Activated CD4-positive, CD25-positive, alpha-beta regulatory T cell (primary cell): Measurements from ENCODE around the gene SLC51B.
"Not testable (repeated sequence)": the region's sequence is repeated elsewhere in the genome, so short reads cannot be mapped to it uniquely, and the experiment has no call there.

ENCODE experiments used
- DNase-seq, 4 experiments: peaks; one replicate each; lab custom pipeline; 2025; lab: John Stamatoyannopoulos, UW

SLC51B gene

DNA sequence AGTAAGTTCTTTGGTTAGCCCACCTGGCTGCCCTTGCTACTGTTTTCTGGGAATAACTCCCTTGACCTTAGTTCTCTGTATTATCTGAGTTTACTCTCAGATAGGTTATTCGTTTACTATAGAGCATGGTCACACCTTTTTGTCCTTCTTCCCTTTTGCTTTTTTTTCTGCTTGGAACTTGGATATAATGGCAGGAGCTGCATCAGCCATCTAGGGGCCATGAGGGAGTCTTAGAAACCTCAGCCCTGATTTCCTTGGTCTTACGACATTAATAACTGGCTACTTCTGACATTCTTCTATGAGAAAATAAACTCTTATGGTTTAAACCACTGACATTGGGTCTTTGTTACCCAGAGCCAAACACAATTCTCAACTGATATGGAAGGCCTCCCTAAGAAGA is 3.4 kb upstream of the SLC51B start:
- DNase-seq: no peak

DNA sequence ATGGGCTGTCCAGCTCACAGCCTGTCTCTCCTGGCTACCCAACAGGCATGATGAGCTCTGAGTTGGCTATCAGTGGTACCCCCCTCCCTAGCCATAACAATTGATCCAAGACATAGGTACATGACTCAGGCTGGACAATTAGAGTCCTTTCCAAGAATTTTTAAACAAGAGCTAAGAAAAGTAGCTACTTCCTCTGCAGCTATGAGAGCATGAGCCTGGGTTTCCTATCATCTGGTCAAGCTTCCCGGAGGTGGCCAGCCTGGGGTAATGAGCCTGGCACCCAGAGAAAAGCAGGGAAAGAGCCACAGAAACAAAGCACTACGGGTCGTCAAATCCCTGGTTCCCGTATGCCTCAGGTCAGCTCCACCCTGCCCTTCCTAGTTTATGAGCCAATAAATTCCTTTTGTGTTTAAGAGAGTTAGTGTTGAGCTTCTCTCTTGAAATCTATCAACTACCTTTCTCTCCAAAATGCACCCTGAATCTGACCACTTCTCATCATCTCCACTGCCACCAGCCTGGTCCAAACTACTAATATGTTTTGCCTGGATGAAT is 2.3 kb upstream of the SLC51B start:
- no peak for DNase-seq

DNA sequence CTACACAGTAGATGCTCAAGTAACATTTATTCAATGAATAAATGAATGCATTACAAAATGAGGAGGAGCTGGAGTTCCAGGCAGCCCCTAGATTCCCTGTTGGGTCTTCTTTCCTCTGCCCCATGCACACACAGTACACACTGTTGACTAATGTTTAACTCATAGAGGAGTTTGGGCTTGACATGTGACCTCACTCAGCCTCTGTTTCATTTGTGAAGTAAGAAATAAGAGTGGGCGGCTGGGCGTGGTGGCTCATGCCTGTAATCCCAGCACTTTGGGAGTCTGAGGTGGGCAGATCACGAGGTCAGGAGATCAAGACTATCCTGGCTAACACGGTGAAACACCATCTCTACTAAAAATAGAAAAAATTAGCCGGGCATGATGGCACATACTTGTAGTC is 969 bp upstream of the SLC51B start:
- DNase-seq: not testable (repeated sequence)

DNA sequence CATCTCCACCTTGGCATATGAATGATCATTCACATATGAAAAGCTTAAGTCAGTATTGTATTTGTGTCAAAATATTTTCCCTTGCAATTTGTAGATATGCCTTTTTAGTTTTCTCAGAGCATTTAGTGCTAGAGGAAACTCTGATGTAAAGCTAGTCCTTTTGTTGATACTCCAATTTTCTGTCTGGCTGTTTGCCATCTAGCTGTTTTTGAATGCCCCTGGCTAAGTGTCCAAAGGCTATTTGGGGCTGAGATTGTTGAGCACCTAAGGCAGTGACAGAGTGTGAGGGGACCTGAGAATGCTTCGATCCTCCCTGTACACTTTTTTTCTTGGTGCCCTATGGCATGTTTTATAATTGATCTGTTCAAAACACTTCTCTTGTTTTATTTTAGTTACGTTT is 3.1 kb downstream of the SLC51B start:
- no peak for DNase-seq

DNA sequence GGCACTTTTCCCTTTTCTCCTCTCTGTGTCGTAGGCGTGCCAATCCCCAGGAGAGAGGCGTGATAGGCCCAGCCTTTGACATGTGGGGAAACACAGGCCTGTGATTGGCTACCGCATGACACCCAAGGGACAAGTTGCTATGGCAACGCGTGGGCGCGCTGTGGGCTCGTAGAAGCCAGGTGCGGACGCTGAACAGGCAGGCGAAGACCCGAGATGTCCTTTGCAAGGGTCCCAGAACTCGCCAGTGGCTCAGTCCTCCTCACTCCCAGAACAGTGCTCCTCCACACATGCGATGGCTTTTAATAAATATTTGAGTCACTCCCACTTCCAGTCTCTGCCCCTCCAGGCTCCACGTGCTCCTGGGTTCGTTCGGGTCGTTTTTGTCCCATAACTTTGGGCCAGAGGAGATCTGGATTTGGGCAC is 4.2 kb downstream of the SLC51B start:
- peak; percentile 61 to 74 (median 65) for DNase-seq

DNA sequence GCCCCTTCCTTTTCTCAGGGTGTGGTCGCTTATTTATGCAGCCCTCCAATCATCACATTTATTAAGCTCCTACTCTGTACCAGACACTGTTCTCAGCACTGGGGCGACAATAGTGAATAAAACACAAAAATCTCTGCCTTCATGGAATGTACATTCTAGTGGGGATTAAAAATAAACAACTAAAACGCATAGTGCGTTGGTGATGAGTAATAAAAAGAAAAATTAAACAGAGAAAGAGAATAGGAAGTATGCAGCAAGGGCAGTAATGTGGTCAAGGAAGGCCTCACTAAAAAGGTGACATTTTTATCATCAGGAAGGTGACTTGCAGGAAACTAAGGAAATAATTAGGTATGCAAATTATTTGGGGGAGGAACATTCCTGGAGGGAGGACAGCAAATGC is 5.1 kb downstream of the SLC51B start:
- no peak for DNase-seq

DNA sequence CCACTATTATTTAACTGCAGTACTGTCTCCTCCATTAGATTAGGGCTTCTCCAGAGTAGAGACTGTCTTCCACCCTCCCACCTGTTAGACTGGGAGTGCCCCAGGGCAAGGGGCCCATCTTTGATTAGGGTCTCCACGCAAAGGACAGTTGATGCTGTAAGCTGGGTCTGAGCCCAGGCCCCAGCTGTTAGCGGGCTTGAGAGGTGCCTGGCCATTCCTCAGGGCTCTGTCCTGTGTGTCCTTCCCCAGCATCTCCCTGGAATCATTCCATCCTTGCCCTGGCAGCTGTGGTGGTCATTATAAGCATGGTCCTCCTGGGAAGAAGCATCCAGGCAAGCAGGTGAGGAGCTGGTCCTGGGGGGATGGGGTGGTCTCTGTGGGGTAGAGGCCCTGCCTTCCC is 6.1 kb downstream of the SLC51B start:
- no peak for DNase-seq

DNA sequence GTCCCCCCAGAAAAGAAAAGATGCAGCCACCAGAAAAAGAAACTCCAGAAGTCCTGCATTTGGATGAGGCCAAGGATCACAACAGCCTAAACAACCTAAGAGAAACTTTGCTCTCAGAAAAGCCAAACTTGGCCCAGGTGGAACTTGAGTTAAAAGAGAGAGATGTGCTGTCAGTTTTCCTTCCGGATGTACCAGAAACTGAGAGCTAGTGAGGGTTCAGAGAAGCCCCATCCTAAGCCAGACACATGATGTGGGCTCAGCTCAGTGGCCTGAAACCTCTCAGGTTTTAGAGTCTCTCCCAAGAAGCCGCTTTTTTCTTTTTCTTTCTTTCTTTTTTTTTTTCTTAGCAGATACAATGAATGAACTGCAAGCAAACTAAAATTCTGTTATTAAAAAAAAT is 7.8 kb downstream of the SLC51B start:
- no peak for DNase-seq

DNA sequence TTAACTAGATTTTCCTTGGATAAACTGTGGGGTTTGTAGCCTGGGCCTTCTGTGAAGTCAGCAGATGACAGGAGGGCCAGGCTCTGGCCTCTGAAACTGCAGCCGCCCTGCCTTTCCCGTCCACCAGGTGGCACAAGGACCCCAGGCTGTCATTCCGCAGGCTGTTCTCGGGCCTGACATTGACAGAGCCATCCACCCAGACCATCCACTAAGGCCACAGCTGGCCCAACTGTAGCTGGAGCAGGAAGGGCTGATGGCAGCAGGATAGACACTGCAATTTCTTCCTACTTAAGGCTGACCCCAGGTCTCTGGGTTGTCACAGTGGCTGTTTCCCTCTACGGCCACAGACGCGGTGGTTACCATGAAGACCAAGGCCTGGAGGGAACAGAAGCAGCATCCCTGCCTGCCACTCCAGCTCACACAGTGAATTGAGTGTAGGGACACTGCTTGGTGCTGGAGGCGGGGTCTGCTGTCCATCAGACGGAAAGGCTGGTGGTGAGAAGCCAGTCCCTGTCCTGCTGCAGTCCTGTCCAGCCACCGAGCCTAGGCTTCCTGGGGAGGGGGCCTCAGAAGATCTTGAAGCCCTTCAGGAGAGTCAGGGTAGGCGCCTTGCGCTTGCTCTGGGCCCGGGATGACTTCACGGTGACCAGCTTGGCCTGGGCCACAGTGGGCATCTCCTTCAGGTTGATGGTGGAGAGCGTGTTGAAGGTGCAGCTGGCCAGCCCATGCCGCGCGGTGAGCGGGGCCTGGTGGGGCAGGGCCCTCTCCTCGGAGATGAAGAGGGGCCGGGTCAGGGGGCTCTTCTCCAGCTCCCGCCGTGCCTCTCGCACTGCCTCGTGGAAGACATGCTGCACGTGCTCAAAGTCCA is 9.4 kb downstream of the SLC51B start:
- peak in 3 of 4 experiments; percentile 8 to 15 (median 14) for DNase-seq

DNA sequence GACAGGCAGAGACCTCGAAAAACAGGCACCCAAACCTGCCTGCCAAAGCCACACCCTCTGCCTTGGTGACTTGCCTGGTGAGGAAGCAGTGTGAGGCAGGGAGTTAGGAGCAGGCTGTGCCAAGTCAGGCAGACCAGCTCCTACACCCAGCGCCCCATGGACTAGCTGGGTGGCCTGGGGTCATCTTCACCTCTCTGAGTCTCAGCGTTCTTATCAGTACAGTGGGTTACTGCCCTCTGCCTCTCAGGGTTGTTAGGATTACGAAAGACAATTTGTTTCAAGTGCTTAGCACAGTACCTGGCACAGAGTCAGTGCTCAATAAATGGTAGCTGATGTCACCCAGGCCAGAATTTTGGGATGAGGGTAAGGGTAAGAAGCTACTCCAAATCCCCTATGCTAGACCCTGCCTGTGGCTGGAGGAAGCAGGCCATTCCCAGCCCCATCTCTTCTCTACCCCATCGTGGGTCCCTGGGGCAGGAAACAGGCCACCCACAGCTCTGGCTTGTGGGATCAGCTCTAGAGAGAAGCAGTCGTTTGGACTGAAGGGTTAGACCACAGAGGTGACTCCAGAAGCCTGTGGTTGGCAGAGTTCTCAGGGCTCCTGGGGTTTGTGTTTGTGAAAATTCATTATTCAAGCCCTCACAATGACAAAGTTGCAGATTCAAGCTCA is 10.1 kb downstream of the SLC51B start:
- DNase-seq: no peak

DNA sequence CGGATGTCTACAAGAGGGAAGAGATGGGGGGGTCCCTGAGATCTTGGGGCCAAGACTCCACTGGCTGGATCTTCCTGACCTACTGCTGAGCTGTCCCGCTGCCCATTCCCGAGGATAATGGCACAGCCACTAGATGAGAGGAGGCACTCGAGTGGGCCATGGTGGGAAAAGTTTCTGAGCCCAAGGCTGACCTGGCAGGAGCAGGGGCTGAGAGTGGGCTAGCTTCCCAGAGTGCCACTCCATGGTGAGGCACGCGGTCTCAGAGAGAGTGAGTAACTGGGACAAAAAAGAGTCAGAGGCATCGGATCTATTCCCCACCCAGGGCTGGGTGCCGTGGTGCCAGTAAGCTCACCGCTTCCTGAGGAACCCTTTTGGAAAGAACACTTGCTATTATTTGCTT is 10.9 kb downstream of the SLC51B start:
- DNase-seq: no peak

DNA sequence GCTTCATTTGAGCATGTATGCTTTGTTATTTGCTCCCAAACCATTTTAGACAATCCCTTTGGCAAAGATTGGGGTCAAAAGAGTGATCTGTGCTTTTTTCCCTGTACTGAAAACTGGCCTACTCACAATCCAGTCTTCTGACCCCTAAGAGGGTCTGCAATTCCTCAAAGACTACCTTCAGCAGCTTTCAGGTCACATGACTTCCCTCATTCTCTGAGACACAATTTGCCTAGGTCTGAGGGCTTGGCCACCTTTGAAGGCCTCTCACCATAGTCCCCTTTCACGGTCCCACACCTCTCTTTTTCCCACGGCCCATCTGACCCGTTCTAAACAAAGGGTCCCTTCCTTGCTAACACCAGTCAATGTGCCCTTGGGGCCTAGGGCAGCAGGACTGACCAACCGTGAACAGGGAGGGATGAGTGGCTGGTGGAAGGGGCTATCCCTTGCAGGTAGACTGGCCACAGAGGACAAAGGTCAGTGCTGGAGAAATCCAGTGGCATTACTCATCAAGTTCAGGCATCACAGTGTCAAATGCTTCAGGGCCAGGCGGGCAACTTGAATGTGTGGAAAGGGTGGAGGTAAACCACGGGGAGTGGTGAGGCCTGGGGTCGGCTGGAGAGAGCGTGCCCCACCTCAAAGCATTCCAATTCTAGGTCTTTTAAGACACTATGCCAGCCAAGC is 11.8 kb downstream of the SLC51B start:
- DNase-seq: no peak

DNA sequence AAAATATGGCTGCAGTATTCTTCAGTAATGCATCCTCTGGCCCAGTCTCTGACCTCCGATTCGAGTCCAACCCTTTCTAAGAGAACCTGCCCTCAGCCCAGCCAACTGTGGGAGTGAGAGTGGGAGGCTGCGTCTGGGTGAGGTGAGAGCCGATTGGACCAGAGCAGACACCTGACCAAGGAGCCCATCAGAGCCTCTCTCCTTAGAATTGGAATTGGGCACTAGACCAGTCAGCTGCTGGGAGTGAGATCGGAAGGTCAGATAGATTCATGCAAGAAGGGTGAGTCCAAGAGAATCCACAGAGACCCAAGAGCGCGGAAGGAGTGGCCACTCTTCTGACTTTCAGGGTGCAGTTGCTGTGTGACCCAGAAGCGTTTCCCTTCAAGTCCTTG is 12.4 kb downstream of the SLC51B start:
- no peak for DNase-seq

DNA sequence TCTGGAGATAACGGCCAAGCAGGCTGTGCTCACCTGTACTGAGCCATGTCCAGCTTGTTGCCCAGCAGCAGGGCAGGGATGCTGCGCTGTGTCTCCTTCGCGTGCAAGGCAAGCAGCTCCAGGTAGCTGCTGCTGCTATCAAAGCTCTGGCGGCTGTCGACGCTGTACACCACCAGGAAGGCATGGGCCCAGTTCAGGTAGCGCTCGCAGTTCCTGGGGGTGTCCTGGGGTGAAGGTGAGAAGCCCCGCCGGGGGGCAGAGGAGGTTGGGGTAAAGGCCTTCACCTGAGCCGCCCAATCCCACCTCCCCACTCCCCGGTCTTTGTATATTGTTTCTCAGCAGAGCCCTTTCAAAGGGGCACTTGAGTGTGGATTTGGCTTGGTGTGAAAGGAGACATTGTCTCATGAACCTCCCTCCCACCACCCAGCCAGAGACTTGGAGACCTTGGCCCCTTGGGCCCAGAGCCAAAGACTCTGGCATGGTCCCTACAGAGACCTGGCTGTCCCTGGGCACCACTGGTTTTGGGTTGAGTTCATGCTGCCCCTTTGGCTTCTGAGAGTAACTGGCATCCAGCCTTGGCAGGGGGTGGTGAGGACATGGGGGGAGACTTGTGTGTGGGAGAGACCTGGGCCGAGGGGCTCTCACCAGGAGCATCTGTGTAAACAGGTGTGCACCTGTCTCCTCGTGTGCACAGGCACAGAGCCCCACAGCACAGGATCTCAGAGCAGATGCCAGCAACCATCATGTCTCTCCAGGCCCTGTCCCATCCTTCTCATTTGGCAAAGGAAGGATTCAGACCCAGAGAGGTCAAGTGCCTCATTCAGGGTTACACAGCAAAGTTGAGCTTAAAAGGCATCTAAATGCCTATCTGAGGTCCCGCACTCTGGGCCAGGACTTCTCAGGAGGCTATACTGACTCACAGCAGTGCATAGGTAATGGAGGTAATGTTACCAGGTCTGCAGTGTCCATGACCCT is 13.5 kb downstream of the SLC51B start:
- no peak for DNase-seq

DNA sequence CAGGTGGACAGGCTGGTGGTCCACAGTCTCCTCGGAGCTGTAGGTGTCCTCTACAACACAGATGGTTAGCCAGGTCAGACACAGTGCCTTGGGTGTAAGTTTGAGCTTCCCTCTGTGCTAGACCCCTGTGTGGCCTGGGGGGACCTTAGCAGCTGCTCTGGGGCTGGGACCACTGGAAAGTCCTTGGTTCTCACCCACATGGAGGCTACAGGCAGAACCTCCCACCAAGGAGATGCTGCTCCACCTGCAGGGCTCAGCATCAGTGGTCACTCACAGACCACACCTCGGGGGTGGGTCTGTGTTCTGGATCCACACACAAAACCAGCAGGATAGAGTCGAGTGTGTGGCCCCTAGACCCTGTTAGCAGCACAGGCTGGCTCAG is 14.2 kb downstream of the SLC51B start:
- no peak for DNase-seq

DNA sequence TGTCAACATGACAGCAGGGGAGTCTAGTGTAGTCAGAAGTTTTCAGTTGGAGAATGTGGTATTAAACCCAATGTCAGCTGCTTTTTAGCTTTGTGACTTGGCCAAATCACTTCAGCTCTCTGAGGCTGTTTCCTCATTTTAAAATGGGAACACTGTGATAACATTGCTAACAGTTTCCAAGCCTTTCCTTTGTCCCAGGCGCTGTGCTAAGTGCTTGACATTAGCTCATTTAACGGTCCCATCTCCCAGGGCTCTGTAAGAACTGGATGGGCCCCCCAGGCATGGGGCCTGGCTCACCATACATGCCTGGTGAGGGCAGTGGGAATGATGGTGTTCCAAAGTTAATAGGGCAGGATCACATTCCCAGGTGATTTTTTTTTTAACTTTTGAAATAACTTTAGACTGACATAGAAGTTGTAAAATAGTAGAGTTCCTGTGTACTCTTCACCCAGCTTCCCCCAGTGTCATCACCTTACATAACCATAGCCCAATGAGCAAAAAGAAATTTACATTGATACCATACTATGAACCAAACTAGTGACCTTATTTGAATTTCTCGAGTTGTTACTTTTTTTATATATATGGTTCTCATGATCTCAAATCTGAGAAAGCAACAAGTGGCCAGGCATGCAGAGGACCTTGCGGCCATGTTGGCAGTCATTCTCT is 14.9 kb downstream of the SLC51B start:
- DNase-seq: no peak

DNA sequence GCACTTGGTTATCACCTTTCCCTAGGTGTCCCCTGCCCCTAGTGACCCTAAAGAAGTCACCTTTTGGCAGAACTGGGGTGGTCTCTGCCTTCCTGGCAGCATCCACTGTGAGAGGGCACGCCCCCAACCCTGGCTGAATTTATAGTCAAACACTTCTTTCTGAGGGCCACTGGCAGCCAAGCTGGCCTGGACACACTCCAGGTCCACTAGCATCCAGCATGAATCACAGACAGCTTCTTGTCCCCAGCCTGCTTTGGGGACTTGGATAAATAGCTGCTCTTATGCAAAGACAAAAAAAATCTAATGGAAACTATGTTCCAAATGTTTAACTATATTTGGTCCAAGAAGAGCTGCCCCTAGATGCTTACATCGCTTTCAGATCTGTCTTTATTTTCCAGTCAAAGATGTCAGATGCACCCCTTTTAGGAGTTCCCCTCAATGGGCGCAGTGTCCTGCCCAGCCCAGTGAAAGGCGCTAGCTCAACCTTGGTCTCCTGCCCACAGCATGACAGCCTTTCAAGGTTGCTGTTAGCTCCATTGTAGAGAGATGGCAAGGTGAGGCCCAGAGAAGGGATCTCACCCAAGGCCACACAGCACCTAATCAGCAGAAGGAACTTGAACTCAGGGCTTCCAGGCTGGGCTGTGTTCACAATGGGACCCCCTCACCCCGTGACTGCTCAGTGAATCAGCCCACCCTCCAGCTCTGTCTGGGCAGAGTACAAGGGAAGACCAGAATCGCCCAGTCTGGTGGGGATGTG is 15.6 kb downstream of the SLC51B start:
- DNase-seq: no peak

DNA sequence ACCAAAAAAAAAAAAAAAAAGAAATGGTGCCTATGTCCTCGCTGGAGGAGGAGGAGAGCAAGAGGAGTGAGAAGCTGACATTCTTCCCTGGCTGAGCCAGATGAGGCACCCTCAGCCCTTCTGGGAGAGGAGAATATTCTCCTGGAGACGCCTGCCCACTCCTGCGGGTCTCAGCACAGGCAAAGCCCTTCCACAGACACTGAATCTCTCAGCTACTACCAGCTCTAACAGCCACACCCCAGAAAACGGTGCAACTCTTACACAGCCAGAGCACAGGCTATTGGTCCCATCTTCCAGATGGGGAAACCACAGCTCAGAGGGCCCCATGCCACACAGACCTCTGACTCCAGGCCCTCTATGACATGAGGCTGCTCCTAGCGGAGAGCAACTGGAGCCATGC is 16.9 kb downstream of the SLC51B start:
- no peak for DNase-seq

DNA sequence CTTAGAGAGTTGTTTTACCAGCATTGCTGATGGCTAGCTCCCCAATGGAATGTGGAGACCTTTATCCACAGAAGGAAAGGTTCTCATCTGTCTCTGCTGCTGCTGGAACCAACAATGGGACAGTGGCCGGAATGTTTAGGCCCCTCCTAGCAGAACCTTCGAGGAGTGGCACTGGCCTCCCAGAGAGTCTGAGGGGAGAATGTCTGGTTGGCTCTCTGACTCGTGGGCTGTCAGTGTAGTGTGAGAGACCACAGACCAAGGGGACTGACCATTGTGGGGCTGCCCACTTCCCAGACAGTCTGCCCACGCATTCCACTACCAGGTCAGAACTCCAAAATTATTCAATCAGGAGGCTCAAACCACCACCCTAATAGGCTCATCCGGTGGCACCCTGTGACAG is 17.5 kb downstream of the SLC51B start:
- DNase-seq: no peak

DNA sequence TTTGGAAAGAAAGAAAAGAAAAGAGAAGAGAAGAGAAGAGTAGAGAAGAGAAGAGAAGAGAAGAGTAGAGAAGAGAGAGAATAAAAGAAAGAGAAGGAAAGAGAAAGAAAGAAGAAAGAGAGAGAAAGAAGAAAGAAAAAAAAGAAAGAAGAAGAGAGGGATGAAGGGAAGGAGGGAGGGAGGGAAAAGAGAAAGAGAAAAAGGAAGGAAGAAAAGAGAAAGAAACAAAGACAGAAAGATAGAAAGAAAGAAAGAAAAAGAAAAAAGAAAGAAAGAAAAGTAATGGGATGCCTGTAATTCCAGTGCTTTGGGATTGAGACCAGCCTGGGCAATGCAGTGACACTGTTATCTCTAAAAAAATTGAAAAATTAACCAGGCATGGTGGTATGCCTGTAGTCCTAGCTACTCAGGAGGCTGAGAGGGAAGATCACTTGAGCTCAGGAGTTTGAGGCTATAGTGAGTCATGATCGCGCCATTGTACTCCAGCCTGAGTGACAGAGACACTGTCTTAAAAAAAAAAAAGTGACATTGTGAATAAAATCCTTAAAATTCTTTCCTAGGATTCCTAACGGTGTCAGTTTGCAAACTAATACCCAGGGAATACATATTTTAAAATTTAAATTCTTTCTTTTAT is 20.9 kb downstream of the SLC51B start:
- no peak for DNase-seq
